GM18505 (cell line): ENCODE results near the gene CCSER1.

ENCODE experiments used
- ATAC-seq: cut with Tn5 transposase; IDR thresholded peaks from one replicate; pipeline ENCODE4 v1.9.1; 2021; ENCODE audit not compliant: unreplicated experiment
- POLR2A ChIP-seq: IDR thresholded peaks from 4 replicates; pipeline ENCODE4 v1.6.1; 2011; ENCODE audit warnings: borderline replicate concordance; ENCODE audit not compliant: insufficient read depth, insufficient read length; ENCODE audit errors: extremely low read depth

CCSER1 gene

GRCh38 chr4:90546114-90546513, 418.9 kb downstream of the CCSER1 start:
- ATAC-seq, result peak; percentile 42
- no peak for TF ChIP-seq POLR2A

GRCh38 chr4:90570615-90571014, 443.4 kb downstream of the CCSER1 start:
- ATAC-seq, result no peak
- TF ChIP-seq POLR2A, result no peak

- no peak for TF ChIP-seq POLR2A
- ATAC-seq, result no peak
Observed at GRCh38 chr4:90572996-90573395, 445.8 kb downstream of the CCSER1 start.

GRCh38 chr4:90575371-90575770, 448.2 kb downstream of the CCSER1 start:
- no peak for ATAC-seq
- no peak for TF ChIP-seq POLR2A

- no peak for TF ChIP-seq POLR2A
- ATAC-seq, result no peak
Observed at GRCh38 chr4:90580326-90580725, 453.1 kb downstream of the CCSER1 start.

- no peak for TF ChIP-seq POLR2A
- ATAC-seq, result no peak
Observed at GRCh38 chr4:90582087-90582486, 454.9 kb downstream of the CCSER1 start.

- TF ChIP-seq POLR2A, result no peak
- no peak for ATAC-seq
Observed at GRCh38 chr4:90584051-90584450, 456.9 kb downstream of the CCSER1 start.

- ATAC-seq, result no peak
- TF ChIP-seq POLR2A, result no peak
Observed at GRCh38 chr4:90585961-90586360, 458.8 kb downstream of the CCSER1 start.

- no peak for ATAC-seq
- TF ChIP-seq POLR2A, result no peak
Observed at GRCh38 chr4:90586799-90587198, 459.6 kb downstream of the CCSER1 start.

GRCh38 chr4:90597927-90598326, 470.7 kb downstream of the CCSER1 start:
- ATAC-seq, result no peak
- no peak for TF ChIP-seq POLR2A

- no peak for ATAC-seq
- TF ChIP-seq POLR2A, result no peak
Observed at GRCh38 chr4:90598741-90599140, 471.5 kb downstream of the CCSER1 start.

- ATAC-seq, result no peak
- TF ChIP-seq POLR2A, result no peak
Observed at GRCh38 chr4:90602726-90603125, 475.5 kb downstream of the CCSER1 start.

- TF ChIP-seq POLR2A, result no peak
- ATAC-seq, result no peak
Observed at GRCh38 chr4:90603540-90603939, 476.3 kb downstream of the CCSER1 start.

GRCh38 chr4:90606781-90607180, 479.6 kb downstream of the CCSER1 start:
- TF ChIP-seq POLR2A, result no peak
- no peak for ATAC-seq

- ATAC-seq, result no peak
- TF ChIP-seq POLR2A, result no peak
Observed at GRCh38 chr4:90614371-90614770, 487.2 kb downstream of the CCSER1 start.
